LNCAP (cell line): ENCODE data around the gene CTNNA2.

ENCODE experiments used
- CTCF ChIP-seq: fragments of 450-650 bp; IDR thresholded peaks from 2 replicates; pipeline ENCODE4 v1.5.1; 2017; ENCODE audit warnings: mild to moderate bottlenecking

Gene CTNNA2

GRCh38 chr2:80168801-80169200 is 656.0 kb downstream of the CTNNA2 start:
- TF ChIP-seq CTCF, result no peak

GRCh38 chr2:80169811-80170594 is 657.2 kb downstream of the CTNNA2 start:
- TF ChIP-seq CTCF, result no peak

DNA sequence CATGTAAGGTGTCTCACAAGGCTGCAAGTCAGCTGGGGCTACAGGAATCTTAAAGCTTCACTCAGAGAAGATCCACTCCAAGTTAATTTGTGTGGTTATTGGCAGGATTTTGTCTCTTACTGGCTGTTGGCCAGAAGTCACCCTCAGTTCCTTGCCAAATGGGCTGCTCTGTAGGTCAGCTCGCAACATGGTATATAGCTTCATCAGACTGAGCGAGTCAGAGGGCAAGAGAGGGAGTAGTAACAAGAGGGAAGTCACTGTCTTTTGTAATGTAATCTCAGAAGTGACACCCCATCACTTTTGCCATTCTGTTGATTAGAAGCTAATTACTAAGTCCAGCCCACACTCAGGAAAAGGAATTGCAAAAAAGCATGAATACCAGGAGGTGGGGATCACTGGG is 672.2 kb downstream of the CTNNA2 start:
- TF ChIP-seq CTCF, result no peak

DNA sequence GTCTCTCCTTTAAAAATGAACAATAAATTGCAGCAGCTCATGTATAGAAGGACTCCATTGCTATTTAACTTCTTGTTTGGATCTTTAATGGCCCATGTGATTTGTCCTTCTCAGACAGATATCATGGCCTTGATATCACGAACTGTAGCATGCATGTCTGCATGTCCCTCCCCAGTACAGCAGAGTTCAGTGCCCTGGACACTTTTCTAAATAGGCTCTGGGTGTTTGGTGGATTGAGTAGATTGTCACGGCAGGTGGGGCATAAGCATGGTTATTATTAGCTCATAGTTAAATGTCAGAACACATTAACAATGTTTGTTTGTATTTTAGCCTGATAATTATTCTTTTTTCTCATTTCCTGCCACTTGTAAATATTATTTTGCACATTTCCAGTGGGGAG is 673.4 kb downstream of the CTNNA2 start:
- no peak for TF ChIP-seq CTCF

GRCh38 chr2:80187156-80187555 is 674.3 kb downstream of the CTNNA2 start:
- no peak for TF ChIP-seq CTCF

DNA sequence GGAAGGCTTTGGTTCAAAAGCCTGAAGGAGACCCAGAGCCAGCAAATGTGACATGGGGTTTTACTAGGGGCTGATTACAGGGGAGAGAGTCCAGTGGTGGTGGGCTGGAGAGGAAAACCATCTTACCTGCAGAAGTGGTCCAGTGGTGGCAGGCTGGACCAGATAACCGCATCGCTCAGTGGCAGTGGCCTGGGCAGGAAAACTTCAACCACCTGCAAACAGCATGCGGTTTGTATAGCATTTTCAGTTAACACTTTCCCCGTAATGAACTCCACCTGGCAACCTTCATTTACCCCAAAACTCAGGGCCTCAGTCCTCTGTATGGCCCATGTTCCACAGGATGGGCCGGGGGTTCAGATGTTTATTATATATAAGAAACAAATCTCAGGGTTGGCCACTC is 677.3 kb downstream of the CTNNA2 start:
- TF ChIP-seq CTCF, result no peak

DNA sequence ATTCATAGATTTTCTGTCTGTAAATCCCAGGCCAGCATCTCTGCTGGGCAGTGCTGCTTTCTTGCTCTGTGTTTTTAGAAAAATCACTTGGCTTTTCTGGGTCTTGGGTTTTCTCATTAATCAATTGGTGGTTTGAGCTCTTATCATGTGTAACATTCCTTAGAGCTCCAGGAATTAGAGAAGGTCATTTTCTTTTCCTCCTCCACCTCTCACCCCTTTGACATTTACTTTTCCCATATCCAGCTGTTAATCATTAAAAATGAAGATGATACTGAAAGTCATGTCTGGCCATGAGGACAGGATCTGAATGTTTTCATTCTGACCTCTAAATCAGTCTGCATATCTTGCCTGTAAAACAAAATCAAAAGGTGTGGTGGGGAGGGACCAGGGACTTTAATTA is 680.7 kb downstream of the CTNNA2 start:
- TF ChIP-seq CTCF, result no peak

GRCh38 chr2:80195034-80195433 is 682.2 kb downstream of the CTNNA2 start:
- TF ChIP-seq CTCF, result no peak
